ENCODE measurements around the gene MSH5.

MSH5 gene

DNA sequence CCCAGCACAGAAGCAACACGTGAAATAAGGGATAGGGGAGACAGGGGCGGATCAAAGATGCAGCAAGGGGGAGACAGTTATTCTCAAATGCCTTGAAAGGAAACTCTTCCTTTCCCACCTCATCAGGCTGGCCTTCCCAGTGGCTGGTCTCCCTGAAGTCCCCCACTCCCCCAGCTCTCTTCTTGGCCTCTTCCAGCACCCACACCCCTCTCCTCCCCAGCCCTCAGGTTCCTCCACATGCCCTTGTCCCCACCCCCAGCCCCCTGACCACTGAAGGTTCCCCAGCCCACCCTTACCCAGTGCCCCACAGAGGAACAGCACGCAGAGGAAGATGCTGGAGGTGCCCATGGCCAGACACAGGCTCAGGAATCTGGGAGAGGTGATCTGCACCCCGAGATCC, 26.3 kb upstream of the MSH5 start:
- DNase-seq (ENCODE audit: low read depth in 2 of 2): no peak

DNA sequence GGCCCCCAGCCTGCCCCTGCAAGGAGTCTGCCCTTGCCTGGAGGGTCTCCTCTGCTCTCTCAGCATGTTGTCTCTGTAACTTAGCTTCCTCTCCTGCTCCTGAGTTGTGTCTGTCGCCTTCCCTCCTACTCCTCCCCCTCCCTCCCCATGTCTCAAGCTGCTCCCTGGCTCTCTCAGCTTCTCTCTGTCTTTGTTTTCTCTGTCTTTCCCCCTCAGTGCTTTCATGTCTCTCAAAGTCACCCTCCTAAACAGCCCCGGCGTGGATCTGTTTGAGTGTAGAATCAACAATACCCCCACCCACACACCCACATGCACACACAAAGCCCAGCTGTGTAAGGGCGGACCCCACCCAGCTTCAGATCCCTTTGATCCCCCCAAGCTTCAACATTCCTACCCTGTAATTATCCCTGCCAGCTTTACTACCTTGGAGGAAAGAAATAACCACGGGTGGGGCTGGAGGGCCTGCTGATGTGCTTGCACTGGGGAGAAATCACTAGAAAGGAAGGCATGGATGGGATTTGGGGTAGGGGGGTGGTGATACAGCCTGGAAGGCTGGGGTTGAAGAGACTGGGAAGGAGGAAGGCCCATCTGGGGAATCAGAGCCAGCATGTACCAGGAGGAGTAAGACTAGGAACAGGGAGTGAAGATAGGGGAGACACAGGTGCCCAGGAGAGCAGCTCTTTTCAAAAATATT, 25.7 kb upstream of the MSH5 start:
- no peak for DNase-seq (ENCODE audit: low read depth in 2 of 2)

DNA sequence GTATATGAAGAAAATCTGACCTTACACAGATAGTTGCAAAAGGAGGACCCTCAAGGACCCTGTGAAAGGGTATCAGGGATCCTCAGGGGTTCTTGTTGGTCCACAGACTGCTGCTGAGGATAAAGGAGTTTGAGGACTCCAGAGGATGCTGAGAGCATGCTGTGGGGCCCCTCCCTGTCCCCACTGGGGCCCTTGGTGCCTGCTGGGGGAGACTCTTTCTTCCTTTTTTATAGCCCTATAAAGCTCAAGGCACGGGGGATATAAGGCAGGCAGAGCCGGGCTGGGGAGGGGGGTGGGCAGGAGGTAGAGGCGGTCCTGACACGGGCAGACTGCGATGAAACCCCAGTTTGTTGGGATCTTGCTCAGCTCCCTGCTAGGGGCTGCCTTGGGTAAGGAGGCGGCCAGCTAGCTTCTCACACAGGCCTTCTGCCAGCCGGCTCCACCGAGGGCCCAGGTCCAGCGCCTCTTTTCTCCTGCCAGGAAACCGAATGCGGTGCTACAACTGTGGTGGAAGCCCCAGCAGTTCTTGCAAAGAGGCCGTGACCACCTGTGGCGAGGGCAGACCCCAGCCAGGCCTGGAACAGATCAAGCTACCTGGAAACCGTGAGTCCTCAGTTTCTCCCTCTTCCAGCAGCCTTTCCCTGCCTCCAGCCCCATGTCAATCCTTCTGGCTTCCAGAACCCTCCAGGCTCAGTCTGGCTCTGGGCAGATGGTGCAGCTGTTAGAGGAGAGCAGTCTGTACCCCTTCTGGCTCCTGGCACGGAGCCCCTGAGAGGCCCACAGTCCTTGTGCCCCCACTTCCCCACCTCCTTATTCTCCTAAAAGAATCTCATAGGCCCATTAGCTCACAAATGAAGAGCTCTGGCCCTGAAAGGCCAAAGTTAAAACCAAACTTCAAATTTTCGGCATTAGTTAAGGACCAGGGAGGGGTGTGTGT, 24.5 kb upstream of the MSH5 start, which contains the start of gene LY6G6D:
LY6G6D (plus strand) TSS at position 327 of the 937 bp plus-strand sequence; CDS start at position 335, 8 bp downstream.
- no peak for DNase-seq (ENCODE audit: low read depth in 2 of 2)

DNA sequence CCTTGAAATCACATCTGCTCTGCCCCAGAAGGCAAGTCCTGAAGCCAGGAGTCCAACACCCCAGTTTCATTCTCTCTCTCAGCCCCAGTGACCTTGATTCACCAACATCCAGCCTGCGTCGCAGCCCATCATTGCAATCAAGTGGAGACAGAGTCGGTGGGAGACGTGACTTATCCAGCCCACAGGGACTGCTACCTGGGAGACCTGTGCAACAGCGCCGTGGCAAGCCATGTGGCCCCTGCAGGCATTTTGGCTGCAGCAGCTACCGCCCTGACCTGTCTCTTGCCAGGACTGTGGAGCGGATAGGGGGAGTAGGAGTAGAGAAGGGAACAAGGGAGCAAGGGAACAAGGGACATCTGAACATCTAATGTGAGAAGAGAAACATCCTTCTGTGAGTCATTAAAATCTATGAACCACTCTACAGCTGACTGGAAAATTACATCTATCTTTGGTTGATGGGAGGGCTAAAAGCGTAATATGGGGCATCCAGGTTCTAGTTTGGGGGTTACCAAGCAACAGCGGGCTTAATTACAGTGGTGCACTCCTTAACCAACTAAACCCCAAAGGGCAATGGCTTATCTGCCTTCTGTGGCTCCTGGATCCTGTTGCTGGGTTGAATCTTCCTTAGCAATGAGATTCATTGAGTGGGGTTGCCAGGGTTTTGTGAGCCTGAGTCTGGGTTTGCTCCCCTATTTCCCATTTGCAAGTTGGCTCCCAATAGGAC, 22.1 kb upstream of the MSH5 start:
- no peak for DNase-seq (ENCODE audit: low read depth in 2 of 2)

DNA sequence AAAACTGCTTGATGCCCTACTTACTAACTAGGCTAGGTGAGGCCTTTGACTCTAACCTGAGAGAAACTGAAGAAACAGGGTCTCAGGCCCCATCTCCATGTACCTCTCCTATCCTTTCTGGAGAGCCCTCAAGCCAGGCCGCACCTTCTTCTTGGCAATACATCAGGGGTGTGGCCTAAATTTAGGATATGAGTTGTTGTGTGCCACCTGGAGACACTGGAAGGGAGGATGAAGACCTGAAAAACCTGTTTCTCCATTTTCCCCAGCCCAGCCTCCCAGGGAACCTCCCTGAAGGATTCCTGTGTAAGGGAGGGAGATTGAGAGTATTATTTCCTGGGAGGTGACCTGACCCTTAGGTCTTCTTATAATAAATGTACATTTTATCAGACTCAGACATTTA, 21.5 kb upstream of the MSH5 start:
- DNase-seq (ENCODE audit: low read depth in 2 of 2): no peak

DNA sequence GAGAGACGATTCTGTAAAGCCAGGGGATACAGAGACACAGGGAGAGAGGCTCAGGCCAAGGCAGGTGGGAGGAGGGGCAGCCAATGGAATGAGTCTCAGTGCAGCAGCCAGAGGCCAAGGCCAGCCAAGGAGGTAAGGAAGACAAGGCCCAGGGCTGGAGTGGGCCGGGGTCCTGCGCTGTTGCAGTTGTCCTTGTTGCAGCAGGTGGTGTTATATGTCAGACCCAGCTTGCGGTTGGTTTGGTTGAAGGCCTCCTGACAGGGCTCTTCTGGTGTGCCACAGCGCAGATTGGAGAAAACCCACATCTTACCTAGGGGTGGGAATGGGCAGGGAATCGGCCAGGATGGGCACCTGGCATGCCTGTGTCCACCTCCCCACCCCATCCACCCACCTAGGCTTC, 20.8 kb upstream of the MSH5 start:
- no peak for DNase-seq (ENCODE audit: low read depth in 2 of 2)

DNA sequence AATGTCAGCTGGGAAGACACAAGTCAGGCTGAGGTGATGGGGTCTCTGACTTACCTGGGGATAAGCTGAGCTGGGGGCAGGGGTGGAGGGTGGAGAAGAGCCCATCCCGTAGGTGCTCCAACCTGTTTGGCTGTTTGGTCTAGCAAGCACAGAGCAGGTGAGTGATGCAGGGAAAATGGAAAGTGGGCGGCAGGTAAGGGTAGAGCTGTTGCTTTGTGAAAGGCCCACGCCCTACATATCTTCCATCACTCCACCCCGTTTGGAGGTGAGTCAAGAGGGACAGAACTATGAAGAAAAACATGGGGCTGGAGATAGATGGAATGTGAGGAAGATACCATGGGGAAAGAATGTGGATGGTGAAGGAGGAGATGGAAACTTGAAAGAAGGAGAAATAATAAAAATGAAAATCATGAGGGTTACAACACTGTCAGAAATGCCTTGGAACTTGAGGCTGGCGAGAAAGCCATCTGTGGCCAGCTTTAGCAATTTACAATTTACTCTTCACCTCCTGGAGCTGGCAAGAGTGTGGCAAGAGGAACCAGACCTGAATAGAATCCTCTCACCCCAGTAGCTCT, 19.5 kb upstream of the MSH5 start:
- DNase-seq (ENCODE audit: low read depth in 2 of 2): no peak

DNA sequence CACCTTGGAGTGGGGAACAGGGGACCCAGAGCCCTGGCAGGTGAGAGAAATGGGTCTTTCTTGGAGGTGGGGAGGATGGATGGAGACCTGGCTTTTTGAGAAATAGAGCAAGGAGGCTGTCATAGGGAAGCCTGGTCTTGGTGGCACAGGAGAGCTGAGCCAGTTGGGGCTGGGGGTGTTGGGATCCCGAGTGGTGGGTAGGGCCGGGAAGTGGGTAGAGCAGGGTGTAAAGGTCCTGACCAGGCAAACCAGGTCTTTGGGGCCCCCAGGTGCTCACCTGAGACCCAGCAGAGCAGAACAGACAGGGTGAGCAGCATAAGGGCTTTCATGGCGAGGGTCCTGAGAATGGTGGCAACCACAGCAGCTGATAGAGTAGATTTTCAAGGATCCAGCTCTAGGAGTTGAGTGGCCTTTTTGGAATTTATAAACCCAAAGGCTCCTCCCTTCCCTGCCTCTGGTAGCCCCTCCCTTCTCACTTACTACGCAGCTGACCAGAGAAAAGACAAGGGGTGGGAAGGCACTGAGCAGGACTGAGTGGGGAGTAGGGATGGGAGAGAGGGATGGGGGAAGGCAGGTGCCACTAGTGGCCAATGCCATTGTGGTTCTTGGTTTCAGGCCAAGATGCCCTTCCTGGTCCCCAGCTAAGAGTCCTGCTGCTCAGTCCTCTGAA, 18.3 kb upstream of the MSH5 start, which contains the start of gene LY6G6C:
LY6G6C (minus strand) TSS at position 396 of the 670 bp plus-strand sequence; CDS start at position 329, 67 bp downstream.
- no peak for DNase-seq (ENCODE audit: low read depth in 2 of 2)

DNA sequence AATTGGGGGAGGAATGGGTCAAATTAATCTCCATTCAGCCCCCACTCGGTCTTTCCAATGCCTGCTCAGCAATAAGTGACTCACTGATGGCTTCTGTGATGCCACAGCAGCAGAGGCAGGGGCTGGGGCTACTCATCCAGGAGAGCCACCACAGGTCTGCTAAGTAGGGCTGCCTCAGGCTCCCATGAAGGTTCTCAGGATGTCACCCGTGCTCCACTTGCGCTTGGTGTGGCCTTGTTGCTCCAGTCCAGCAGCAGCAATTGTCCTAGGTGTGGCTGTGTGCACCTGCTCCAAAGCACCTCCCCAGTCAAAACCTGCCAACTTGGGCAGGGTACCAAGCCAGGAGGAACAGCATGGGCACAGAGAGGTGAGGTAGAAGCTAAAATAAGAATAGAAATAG, 17.6 kb upstream of the MSH5 start:
- DNase-seq (ENCODE audit: low read depth in 2 of 2): no peak

DNA sequence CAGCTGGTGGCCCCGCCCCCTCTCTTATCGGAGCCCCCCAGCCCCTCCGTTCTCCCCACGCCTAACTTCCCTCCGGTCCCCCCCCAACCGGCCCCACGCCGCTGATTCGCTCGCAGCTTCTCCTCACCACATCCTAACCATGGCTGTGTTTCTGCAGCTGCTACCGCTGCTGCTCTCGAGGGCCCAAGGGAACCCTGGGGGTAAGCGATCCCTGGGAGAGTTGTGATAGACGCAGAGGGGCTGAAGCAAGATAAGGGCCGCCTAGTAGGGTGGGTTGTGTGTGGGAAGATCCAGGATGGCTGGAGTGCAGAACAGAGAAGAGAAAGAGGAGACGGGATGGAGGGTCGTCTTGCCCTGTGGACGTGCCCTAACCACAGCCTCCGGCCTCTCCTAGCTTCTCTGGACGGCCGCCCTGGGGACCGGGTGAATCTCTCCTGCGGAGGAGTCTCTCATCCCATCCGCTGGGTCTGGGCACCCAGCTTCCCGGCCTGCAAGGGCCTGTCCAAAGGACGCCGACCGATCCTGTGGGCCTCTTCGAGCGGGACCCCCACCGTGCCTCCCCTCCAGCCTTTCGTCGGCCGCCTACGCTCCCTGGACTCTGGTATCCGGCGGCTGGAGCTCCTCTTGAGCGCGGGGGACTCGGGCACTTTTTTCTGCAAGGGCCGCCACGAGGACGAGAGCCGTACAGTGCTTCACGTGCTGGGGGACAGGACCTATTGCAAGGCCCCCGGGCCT, 16.4 kb upstream of the MSH5 start, which contains the start of gene MPIG6B:
MPIG6B (plus strand) TSS at position 129 of the 735 bp plus-strand sequence; CDS start at position 140, 11 bp downstream.
- no peak for DNase-seq (ENCODE audit: low read depth in 2 of 2)

DNA sequence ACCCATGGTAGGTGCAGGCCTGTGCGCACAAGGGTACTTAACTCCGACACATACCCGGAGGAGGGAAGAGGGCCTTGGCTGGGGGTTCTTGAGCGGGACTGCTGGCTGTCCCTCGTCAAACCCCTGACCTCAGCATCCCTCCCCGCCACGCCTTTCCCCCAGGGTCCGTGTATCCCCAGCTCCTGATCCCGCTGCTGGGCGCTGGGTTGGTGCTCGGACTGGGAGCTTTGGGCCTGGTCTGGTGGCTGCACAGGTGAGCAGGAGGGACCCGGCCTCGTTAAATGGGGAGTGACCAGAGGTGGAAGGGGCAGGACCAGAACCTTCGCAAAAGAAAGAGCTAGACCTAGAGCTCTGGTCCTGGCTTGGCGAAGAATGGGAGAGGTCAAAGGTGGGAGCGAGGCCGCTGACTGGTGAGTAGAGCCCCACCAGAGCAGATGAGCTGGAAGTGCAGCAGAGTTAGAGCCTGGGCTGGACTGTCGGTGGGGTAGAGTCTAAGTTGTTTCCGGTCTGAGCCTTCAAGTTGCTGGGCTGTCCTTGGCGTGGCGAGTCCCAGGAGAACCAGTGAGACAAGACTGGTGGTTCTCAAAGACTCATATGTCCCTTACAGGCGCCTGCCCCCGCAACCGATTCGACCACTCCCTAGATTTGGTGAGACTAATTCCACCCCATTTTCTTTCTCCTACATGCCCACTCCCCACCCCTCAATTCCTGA, 15.7 kb upstream of the MSH5 start:
- DNase-seq (ENCODE audit: low read depth in 2 of 2): no peak

DNA sequence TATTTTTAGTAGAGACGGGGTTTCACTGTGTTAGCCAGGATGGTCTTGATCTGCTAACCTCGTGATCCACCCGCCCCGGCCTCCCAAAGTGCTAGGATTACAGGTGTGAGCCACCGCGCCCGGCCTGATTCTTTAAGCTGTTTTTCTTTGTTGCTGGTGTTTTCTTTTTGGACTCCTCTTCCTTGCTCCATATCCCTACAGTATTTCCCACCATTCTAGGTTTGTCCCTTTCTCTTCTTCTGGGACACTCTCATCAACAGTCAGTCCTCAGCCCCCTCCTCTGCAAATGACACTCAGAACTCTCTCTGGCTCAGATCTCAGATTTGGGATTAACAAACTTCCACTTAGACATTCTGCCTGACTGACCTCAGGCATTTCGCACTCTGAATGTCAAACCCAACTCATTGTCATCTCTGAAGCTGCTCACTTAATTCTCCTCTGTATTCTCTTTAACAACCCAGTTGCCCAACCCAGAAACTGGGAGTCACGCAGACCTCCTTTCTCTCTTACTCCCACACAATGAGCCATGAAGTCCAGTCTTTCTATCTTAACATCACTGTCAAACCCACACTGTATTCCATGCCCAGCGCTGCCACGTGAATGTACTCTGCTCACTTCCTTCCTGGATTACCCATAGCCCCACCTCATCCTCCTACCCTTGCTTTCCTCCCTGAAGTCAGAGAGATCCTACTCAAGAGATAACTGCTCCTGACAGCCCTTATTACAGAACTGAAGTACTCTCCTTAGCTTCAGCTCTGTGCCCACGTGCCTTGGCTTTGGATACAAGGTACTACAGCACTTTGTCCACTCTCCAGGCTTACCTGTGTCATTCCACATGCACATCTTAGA, 14.1 kb upstream of the MSH5 start:
- DNase-seq (ENCODE audit: low read depth in 2 of 2): no peak

DNA sequence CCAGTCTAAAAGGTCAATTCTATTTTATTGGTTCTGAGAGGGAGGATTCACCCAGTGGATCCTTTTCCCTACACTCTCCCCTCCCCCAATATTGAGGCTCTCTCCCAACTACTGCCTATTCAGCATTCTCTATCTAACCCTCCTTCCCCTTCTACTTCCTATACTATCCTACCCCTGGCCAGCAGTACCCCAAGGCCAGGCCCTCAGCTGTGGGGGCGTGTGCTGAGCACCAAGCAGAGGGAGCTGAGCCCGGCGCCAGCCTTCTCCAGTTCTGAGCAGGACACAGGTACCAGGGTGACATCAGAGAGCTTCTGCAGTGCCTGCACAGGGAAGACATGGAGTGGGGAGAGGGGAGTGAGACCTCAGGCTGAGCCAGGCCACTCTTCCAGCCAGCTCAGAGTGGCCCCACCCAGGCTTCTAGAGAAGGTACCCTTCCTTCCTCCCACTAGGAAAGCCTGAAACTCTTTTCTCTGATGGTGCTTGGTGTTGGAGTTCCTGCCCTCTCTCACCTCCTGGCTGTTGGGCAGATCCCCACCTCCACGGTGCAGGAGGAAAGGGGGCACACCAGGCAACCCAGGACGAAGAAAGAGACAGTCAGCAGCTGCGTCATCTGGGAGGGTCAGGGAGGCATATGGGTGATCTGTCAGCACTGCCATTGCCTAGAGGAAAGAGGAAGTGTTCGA, 12.6 kb upstream of the MSH5 start:
- no peak for DNase-seq (ENCODE audit: low read depth in 2 of 2)

DNA sequence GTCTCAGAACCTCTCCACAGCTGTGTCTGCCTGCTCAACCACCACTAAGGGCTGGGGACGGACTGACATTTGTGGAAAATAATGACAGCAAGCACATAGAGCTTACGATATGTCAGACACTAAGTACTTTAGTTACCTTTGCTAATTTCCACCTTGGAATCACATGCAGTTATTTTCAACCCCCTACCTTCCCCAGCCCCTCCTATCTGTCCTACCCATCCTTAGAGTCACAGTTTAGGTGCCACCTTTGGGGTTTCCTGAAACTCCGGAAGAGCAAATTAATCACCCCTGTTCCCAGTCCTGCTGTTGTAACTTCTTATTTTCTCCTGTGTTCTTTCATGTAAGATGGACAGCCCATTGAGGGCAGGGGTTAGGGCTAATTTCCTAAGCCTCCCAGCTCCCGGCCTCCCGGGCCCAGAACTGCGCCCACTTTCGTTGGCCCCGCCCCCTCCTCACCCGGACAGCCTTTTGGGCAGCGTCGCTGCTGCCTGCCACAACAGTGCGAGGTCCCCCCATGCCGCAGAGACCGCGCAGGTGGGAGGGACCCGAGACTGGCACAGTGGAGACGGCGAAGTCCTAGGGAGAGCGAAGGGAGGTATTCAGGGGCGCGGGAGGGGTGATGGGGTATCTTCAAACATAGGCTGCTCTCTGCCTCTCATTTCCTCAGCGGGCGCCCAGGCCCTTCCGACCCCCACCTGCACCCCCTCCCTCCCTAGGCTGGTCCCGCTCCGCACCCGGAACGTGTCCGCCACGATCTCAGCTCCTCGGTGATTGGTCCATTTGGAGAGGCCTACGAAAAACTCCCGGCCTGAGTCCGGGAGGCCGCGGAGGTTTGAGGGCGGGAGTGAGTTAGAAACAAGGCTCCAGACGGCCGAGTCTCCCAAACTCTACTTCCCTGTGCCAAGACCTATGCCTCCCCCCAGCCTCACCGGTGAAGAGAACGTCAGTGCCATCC, 11.8 kb upstream of the MSH5 start:
- no peak for DNase-seq (ENCODE audit: low read depth in 2 of 2)

DNA sequence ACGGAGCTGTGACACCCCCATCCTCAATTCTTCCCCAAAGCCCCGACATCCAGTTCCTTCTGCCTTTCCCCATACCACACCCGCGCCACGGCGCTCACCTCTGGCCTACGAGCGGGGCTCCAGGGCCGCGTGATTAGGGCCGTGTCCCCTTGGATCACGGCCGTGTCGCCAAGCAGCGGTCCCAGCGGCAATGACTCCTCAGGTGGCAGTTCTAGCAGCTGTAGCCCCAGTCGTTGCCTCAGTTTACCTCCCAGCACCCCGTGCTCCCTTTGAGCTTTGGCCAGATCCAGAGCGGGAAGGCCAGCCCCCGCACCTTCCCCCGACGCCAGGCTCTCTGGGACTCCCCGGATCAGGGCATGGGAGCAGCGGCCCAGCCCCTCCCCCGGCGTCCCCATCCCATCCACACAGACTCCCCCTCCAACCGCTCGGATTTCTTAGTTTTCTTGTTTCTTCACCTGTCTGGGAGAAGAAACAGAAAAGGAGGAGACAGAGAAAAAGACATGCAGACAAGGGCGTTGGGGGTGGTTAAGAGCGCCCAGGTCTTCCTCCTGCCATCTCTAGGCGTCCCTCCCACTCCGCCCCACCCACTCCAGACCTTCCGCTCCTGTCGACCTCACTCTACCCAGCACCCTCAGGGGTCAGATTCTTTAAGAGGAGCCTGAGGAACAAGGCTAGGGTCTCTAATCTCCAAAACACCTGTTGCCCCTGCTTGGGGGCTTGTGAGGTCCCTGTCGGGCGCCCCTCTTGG, 10.9 kb upstream of the MSH5 start, which contains the start of gene DDAH2:
DDAH2 (minus strand) TSS at position 533 of the 748 bp plus-strand sequence; CDS start at position 395, 138 bp downstream.
- no peak for DNase-seq (ENCODE audit: low read depth in 2 of 2)

DNA sequence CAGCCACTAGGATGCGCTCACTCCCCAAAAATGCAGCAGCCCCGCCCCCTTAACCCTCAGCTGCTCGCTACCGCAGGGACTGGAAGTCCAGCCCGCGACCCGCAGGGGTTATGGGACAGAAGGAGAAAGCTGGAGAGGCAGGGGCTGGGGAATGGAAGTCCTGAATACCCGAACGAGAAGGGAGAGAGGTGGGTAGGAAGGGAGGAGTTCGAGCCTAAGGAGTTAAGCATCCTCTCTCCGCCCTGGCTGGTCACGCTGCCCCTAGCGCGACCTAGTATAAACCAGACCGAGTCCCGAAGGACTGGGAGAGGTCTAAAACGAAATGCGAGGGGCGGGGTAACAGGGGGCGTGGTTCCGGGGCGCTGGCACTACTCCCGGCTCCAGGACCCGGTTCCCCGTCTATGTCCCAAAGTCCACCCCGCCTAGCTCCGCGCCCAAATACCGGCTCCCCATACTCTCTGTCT, 10.3 kb upstream of the MSH5 start:
- DNase-seq (ENCODE audit: low read depth in 2 of 2): peak; percentile 59 to 68
